Stimulated activated CD4-positive, alpha-beta T cell treated with anti-CD3 and anti-CD28 coated beads, Interleukin-12 subunit alpha, Interleukin-12 subunit beta, amount 100 ng/mL, for 24 hours (primary cell): ENCODE results near the gene A4GNT.

Experiments
- DNase-seq, 2 experiments: peaks; one replicate each; pipeline ENCODE4 v3.0.0-alpha.2; 2020; ENCODE audit warnings: low read depth in 2 of 2

Gene A4GNT

DNA sequence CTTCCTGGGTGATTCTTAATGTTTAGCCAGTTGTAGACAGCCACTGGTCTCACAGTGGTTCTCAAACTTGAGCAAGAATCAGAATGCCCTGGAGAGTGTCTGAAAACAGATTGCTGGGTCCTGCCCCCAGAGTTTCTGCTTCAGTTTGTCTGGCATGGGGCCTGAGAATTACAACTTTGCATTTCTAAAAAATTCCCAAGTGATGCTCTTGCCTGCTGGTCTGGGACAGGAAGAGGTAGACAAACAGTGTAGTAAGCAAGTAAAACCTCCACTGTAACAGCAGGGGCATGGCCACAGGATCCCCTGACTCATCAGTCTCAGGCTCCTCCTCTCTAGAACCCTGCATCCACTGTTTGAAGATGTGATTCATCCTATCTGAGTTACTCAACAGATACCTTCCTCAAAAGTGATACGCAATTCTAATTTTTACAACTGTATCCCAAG is 53.3 kb downstream of the A4GNT start:
- DNase-seq, result no peak

DNA sequence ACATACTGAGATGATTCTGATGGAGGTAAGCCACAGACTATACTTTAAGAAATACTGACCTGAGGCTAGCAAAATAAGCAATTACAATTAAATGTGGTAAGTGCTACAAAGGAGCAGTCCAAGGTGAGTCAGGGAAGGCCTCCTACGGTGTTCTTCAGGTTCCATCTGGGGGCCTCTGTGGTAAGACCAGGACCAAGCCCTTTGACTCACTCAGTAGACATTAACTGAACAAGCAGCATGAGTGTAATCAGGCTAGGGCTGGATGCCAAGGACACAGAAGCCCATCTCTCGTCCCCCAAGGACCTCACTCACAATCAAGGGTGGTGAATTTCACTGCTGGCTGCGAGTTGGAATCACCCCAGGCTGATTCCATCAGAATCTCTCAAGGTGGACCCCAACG is 54.1 kb downstream of the A4GNT start:
- DNase-seq, result no peak
